Calu3 (cell line): Measurements from ENCODE around the gene NUDT14. TPM values are rescaled to one million over a fixed set of nuclear protein-coding genes. Genes with fewer than 3 reads are reported as not detected.

Experiments
- Bru-seq: library from RNA; stranded (reverse); fragments of 400-500 nt; gene quantifications from one replicate; lab custom pipeline; 2021; lab: Mats Ljungman, UMichigan
- BruChase-seq, 2 experiments: library from RNA; stranded (reverse); fragments of 400-500 nt; gene quantifications; one replicate each; lab custom pipeline; 2021; lab: Mats Ljungman, UMichigan
- BruUV-seq: library from RNA; stranded (reverse); fragments of 400-500 nt; replicated peaks from 2 replicates; lab custom pipeline; 2021; lab: Mats Ljungman, UMichigan
- CTCF ChIA-PET: fragments of 300-600 bp; sonication (Branson Sonifier 250); formaldehyde crosslinking; loops from one replicate; lab custom pipeline; 2022; ENCODE audit warnings: antibody characterized with exemption; lab: Charles Lee
- DNase-seq: peaks from one replicate; pipeline ENCODE4 v3.0.0; 2022
- H3K27ac Mint-ChIP-seq: one replicate; pipeline ENCODE4 v1.8.0; 2022; ENCODE audit warnings: mixed read lengths; ENCODE audit not compliant: unreplicated experiment
- H3K27me3 Mint-ChIP-seq: one replicate; pipeline ENCODE4 v1.8.0; 2022; ENCODE audit warnings: mixed read lengths; ENCODE audit not compliant: unreplicated experiment
- H3K36me3 Mint-ChIP-seq: one replicate; pipeline ENCODE4 v1.8.0; 2022; ENCODE audit warnings: mild to moderate bottlenecking, moderate library complexity, mixed read lengths; ENCODE audit not compliant: insufficient read depth, unreplicated experiment
- H3K4me1 Mint-ChIP-seq: one replicate; pipeline ENCODE4 v1.8.0; 2022; ENCODE audit warnings: mild to moderate bottlenecking, low read depth, mixed read lengths; ENCODE audit not compliant: unreplicated experiment
- H3K4me3 Mint-ChIP-seq: one replicate; pipeline ENCODE4 v1.8.0; 2022; ENCODE audit warnings: mild to moderate bottlenecking, low read depth, moderate library complexity, mixed read lengths; ENCODE audit not compliant: unreplicated experiment
- H3K9me3 Mint-ChIP-seq: one replicate; pipeline ENCODE4 v1.8.0; 2022; ENCODE audit warnings: low read depth, mixed read lengths; ENCODE audit not compliant: unreplicated experiment
- intact Hi-C: fragments of 100-400 bp; cut with micrococcal nuclease; formaldehyde crosslinking; loops from one replicate; pipeline ENCODE4 v1.10.0; 2022; ENCODE audit not compliant: unreplicated experiment
- long read RNA-seq: library from polyadenylated mRNA; stranded (forward); transcript quantifications from one replicate; pipeline ENCODE4 v2.0.0, GENCODE V29; 2022
- total RNA-seq: library from RNA; stranded (reverse); gene quantifications from 2 replicates; pipeline ENCODE4 v1.2.3, GENCODE V29; 2022
- TF ChIP-seq, protein P1 (sequence below): fragments of 200-600 bp; IDR thresholded peaks from one replicate; pipeline ENCODE4 v1.8.0; 2022; ENCODE audit warnings: antibody characterized with exemption; ENCODE audit not compliant: unreplicated experiment

NUDT14 gene
- total RNA-seq (38.0 TPM in 2 replicates), Bru-seq, nascent RNA (percentile 36 among the genes with signal in this experiment), BruChase-seq, experiment 1, labeled RNA remaining after a 6-hour chase (percentile 72 among the genes with signal in this experiment), BruChase-seq, experiment 2, labeled RNA remaining after a 2-hour chase (percentile 67 among the genes with signal in this experiment)
- long read RNA-seq, transcript NUDT14-202 (5 exons, 845 nt) = major isoform, 38 of 50 reads
- long read RNA-seq, partial matches to known transcripts = 3 of 50 reads
- long read RNA-seq, other reads (novel, unspliced or antisense) = 9 of 50 reads

DNA sequence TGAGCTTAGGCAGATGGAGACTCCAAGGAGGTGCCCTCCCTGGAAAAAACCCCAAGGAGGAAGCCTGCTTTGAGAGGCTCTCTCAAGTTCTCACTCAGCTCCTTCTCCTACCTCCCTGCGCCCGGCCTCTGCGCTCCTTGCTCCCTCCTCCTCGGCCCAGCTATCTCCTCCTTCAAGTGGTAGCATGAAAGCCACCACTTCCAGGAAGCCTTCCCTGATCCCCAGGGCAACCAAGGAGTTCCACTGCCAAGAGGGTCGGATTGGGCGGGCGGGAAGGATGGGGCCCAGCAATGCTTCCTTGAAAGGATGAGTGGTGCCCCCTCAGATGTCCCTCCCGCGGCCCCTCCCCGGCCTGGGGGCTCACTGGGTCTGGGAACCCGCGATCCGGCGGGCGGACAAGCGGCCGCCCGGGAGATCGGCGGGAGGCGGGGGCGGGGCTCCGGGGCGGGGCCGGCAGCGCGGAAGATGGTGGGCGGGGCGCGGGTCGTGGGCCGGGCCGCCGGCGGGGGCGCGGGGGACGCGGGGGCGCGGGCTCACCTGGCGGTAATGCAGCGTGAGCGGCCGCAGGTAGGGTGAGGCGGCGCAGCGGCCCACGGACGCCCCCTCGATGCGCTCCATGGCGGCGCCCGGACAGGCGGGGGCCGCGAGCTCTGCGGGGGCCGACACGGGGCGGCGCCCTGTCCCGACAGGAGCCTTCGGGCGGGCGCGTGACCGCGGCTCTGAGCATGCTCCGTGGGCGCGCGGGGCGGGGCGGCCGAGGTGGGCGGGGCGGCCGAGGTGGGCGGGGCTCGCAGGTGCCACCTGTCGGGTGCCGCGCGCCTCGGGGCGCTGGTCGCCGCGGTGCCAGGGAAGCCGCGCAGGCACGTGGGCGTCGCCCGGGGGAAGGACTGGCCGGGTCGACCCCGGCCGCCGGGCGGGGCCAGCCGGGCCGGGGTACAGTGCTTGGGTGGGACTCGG, at the start of gene NUDT14:
TSS of gene NUDT14 (minus strand) at position 721 of the 957 bp plus-strand sequence. CDS start at position 618, 103 bp downstream.
- H3K36me3 Mint-ChIP-seq = peaks cover 19% of the 10 kb centered on the region
- H3K4me3 Mint-ChIP-seq = peak within 1 kb of the TSS; percentile 61
- TF ChIP-seq, protein P1, sequence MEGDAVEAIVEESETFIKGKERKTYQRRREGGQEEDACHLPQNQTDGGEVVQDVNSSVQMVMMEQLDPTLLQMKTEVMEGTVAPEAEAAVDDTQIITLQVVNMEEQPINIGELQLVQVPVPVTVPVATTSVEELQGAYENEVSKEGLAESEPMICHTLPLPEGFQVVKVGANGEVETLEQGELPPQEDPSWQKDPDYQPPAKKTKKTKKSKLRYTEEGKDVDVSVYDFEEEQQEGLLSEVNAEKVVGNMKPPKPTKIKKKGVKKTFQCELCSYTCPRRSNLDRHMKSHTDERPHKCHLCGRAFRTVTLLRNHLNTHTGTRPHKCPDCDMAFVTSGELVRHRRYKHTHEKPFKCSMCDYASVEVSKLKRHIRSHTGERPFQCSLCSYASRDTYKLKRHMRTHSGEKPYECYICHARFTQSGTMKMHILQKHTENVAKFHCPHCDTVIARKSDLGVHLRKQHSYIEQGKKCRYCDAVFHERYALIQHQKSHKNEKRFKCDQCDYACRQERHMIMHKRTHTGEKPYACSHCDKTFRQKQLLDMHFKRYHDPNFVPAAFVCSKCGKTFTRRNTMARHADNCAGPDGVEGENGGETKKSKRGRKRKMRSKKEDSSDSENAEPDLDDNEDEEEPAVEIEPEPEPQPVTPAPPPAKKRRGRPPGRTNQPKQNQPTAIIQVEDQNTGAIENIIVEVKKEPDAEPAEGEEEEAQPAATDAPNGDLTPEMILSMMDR = no peak
- no peaks in the 10 kb centered on the region for H3K9me3 Mint-ChIP-seq
- intact Hi-C loops = no loop called here
- no peak within 1 kb of the TSS for H3K27ac Mint-ChIP-seq
- H3K4me1 Mint-ChIP-seq = peaks cover 9% of the 10 kb centered on the region
- peak; percentile 88 for DNase-seq
- no TSS peak for BruUV-seq
- CTCF ChIA-PET = interaction anchor here (0.6 to 0.7 kb wide), 2 partner anchors 22 to 364 kb away, joined by 4 read pairs; no protein-coding TSS in a partner anchor
- H3K27me3 Mint-ChIP-seq = peaks cover 30% of the 10 kb centered on the region

DNA sequence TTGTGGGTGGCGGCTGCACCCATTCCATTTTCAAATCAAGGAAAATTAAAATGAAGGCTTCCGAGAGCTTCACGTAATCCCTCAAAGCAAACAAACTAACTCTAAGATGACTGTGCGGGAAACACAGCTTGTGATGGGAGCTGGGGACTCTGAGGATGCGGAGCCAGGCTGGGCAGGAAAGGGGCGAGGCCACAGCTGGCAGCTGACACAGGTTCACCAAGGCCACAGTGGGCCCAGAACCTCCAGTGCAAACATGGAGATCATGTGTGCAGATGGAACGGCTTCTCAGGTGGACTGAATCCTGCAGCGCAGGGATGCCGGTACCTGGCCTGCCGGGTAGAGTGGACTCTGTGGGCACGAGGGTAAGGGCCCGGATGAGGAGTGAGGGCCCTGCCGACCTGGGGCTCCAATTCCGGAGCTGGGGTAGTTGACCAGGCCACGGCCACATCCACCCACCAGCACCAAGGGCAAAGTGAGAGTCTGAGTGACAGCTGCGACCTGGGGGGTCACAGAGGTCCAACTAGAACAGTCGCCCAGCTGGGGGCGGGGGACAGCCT, 48.1 kb upstream of the NUDT14 start:
- Mint-ChIP-seq H3K9me3 (no peaks in the 10 kb centered on the region), H3K4me3 (no peak overlapping the region), H3K36me3 (peaks cover 18% of the 10 kb centered on the region), H3K27ac (no peak overlapping the region), H3K27me3 (no peaks in the 10 kb centered on the region), H3K4me1 (no peaks in the 10 kb centered on the region)
- intact Hi-C loops = no loop called here
- no peak for DNase-seq
- no TSS peak for BruUV-seq
- CTCF ChIA-PET = no interaction called here
- TF ChIP-seq, protein P1 = no peak

DNA sequence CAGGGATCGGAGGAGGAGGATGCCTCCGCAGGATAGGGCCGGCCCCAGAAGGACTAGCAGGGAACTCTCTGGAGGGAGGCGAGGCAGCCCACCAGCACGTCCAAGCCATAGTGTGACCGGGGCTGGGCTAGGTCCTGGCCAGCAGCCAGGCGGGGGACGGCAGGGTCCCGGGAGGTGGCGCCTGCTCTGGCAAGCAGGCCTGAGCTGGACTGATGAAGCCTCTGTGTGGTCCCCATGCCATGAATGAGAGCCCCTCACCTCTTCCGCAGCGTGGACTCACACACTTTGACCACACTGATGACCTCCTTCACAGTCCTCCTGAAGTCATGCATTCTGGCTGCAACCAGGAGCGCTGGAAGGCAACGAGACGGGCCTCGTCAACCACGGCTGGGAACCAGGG, 47.5 kb upstream of the NUDT14 start:
- Mint-ChIP-seq H3K36me3 (peaks cover 18% of the 10 kb centered on the region), H3K4me3 (no peak overlapping the region), H3K4me1 (no peaks in the 10 kb centered on the region), H3K27ac (no peak overlapping the region), H3K27me3 (no peaks in the 10 kb centered on the region), H3K9me3 (no peaks in the 10 kb centered on the region)
- DNase-seq = no peak
- TF ChIP-seq, protein P1 = no peak
- BruUV-seq = no TSS peak
- CTCF ChIA-PET = no interaction called here
- intact Hi-C loops = no loop called here

DNA sequence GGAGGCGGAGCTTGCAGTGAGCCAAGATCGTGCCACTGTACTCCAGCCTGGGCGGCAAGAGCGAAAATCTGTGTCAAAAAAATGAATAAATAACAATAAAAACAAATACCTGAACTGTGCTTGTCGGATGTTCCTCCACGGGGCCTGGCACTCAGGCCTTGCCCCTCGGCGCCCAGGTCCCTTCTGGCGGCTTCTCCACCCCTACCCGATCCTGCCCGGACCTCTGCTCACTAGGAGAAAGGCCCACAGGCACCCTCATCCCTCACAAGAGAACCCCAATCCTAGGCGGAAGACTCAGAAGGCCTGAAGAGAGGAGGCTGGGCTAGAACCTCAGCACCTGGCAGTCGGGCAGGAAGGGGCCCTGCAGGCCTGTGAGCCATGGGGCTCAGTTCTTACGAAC, 46.2 kb upstream of the NUDT14 start:
- Mint-ChIP-seq H3K27ac (no peak overlapping the region), H3K4me1 (no peaks in the 10 kb centered on the region), H3K4me3 (no peak overlapping the region), H3K36me3 (peaks cover 18% of the 10 kb centered on the region), H3K9me3 (no peaks in the 10 kb centered on the region), H3K27me3 (no peaks in the 10 kb centered on the region)
- TF ChIP-seq, protein P1 = no peak
- no TSS peak for BruUV-seq
- CTCF ChIA-PET = no interaction called here
- no peak for DNase-seq
- intact Hi-C loops = no loop called here
